GM23338 (cell line): Measurements from ENCODE around the gene DVL1. TPM values are rescaled to one million over a fixed set of nuclear protein-coding genes. Genes with fewer than 3 reads are reported as not detected.

ENCODE experiments used
- ATAC-seq: fragments of 200-7000 bp; cut with Tn5 transposase; 3 replicates; pipeline ENCODE4 v1.9.1; 2020
- DNase-seq: peaks from one replicate; pipeline ENCODE4 v3.0.0-alpha.2; 2015; ENCODE audit warnings: low spot score
- H2AFZ ChIP-seq: fragments of 200-600 bp; sonication (generic); 2 replicates; pipeline ENCODE4 v1.8.0; 2016; ENCODE audit warnings: antibody characterized with exemption, mild to moderate bottlenecking, moderate library complexity
- H3F3A ChIP-seq: fragments of 200-600 bp; sonication (generic); replicated peaks from 2 replicates; pipeline ENCODE4 v1.8.0; 2017; ENCODE audit warnings: antibody characterized with exemption, mixed run types, low read depth
- H3K27ac ChIP-seq: fragments of 200-600 bp; sonication (generic); 2 replicates; pipeline ENCODE4 v1.6.1; 2016; ENCODE audit warnings: low read depth
- H3K27me3 ChIP-seq: fragments of 200-600 bp; sonication (generic); 2 replicates; pipeline ENCODE4 v1.8.0; 2016; ENCODE audit warnings: mild to moderate bottlenecking, mixed run types, moderate library complexity; ENCODE audit not compliant: insufficient read depth
- H3K36me3 ChIP-seq: fragments of 200-600 bp; sonication (generic); 2 replicates; pipeline ENCODE4 v1.8.0; 2016; ENCODE audit warnings: mild to moderate bottlenecking; ENCODE audit not compliant: insufficient read depth
- H3K4me1 ChIP-seq: fragments of 200-600 bp; sonication (generic); 2 replicates; pipeline ENCODE4 v1.8.0; 2016; ENCODE audit warnings: mild to moderate bottlenecking, moderate library complexity; ENCODE audit not compliant: insufficient read depth
- H3K4me2 ChIP-seq: fragments of 200-600 bp; sonication (generic); 2 replicates; pipeline ENCODE4 v1.7.1; 2017; ENCODE audit warnings: mixed run types
- H3K4me3 ChIP-seq: fragments of 200-600 bp; sonication (generic); 2 replicates; pipeline ENCODE4 v1.6.1; 2016; ENCODE audit warnings: mixed run types
- H3K79me2 ChIP-seq: fragments of 200-600 bp; sonication (generic); replicated peaks from 2 replicates; pipeline ENCODE4 v1.8.0; 2017; ENCODE audit warnings: mild to moderate bottlenecking; ENCODE audit not compliant: insufficient read depth
- H3K9me2 ChIP-seq: fragments of 200-600 bp; sonication (generic); 2 replicates; pipeline ENCODE4 v1.8.0; 2017; ENCODE audit not compliant: insufficient read depth
- H4K20me1 ChIP-seq: fragments of 200-600 bp; sonication (generic); replicated peaks from 2 replicates; pipeline ENCODE4 v1.8.0; 2017; ENCODE audit warnings: mild to moderate bottlenecking; ENCODE audit not compliant: insufficient read depth
- H3K27ac Mint-ChIP-seq: 2 replicates; pipeline ENCODE4 v1.8.0; 2020; ENCODE audit warnings: inconsistent platforms, mild to moderate bottlenecking, moderate library complexity, mixed read lengths
- H3K27me3 Mint-ChIP-seq: 3 replicates; pipeline ENCODE4 v1.8.0; 2022; ENCODE audit warnings: low read depth, mild to moderate bottlenecking, moderate library complexity, mixed read lengths, inconsistent platforms; ENCODE audit not compliant: insufficient read depth, poor library complexity
- H3K36me3 Mint-ChIP-seq: 3 replicates; pipeline ENCODE4 v1.8.0; 2021; ENCODE audit warnings: low read depth, mild to moderate bottlenecking, inconsistent platforms, moderate library complexity, mixed read lengths
- H3K4me1 Mint-ChIP-seq: 3 replicates; pipeline ENCODE4 v1.8.0; 2020; ENCODE audit warnings: mild to moderate bottlenecking, inconsistent platforms, mixed read lengths
- H3K4me3 Mint-ChIP-seq: 3 replicates; pipeline ENCODE4 v1.8.0; 2021; ENCODE audit warnings: moderate library complexity, mild to moderate bottlenecking, inconsistent platforms, mixed read lengths
- H3K9me3 Mint-ChIP-seq: 3 replicates; pipeline ENCODE4 v1.8.0; 2020; ENCODE audit warnings: moderate library complexity, mild to moderate bottlenecking, inconsistent platforms, mixed read lengths
- CREB1 ChIP-seq: fragments of 250-450 bp; sonication (Bioruptor Pico); IDR thresholded peaks from 2 replicates; pipeline ENCODE4 v1.5.0; 2020; ENCODE audit warnings: low read depth, mild to moderate bottlenecking, moderate library complexity
- ETS1 ChIP-seq: IDR thresholded peaks from 2 replicates; pipeline ENCODE4 v1.6.1; 2016; ENCODE audit warnings: antibody characterized with exemption
- EZH2 ChIP-seq: fragments of 200-600 bp; sonication (generic); IDR thresholded peaks from one replicate; pipeline ENCODE4 v1.8.0; 2017; ENCODE audit warnings: antibody characterized with exemption, mild to moderate bottlenecking, low read depth; ENCODE audit not compliant: unreplicated experiment
- NANOG ChIP-seq: IDR thresholded peaks from 2 replicates; pipeline ENCODE4 v1.6.1; 2016; ENCODE audit warnings: antibody characterized with exemption, borderline replicate concordance
- ZNF462 ChIP-seq: fragments of 250-450 bp; sonication (Bioruptor Pico); IDR thresholded peaks from 2 replicates; pipeline ENCODE4 v1.5.0; 2020; ENCODE audit warnings: mild to moderate bottlenecking, moderate library complexity
- polyA plus RNA-seq: library from polyadenylated mRNA; unstranded; fragments of >200 nt; fragmentation: Nextera tagmentation; extraction: Ambion mirVana; gene quantifications from 2 replicates; pipeline ENCODE4 v1.2.1, GENCODE V29; 2016
- total RNA-seq: library from RNA; depleted of rRNA; stranded (reverse); fragments of >200 nt; shearing (Covaris generic); gene quantifications from 2 replicates; pipeline ENCODE4 v1.2.3, GENCODE V29; 2014

Gene DVL1
- total and polyA plus RNA-seq, 2 experiments from 2014 or later, result 13.5 to 69.7 TPM

GRCh38 chr1:1341549-1342021 is 7.6 kb downstream of the DVL1 start:
- Histone ChIP-seq H3K4me1 (no peaks in the 10 kb centered on the region), H3K27me3 (no peaks in the 10 kb centered on the region), H3K4me2 (no peak overlapping the region), H2AFZ (no peak overlapping the region), H3K79me2 (peaks cover 5% of the 10 kb centered on the region), H3F3A (peaks cover 9% of the 10 kb centered on the region), H3K36me3 (no peaks in the 10 kb centered on the region), H4K20me1 (0 out of 2 replicates have a peak, but pooled peaks cover 3% of the 10 kb centered on the region), H3K4me3 (no peak overlapping the region), H3K9me2 (no peaks in the 10 kb centered on the region), H3K27ac (no peak overlapping the region)
- Mint-ChIP-seq H3K27ac (no peak overlapping the region), H3K9me3 (no peaks in the 10 kb centered on the region; the same call in 2 of the 3 replicates), H3K27me3 (peaks cover 6% of the 10 kb centered on the region), H3K36me3 (peaks cover 18% of the 10 kb centered on the region), H3K4me1 (no peaks in the 10 kb centered on the region; the same call in 2 of the 3 replicates), H3K4me3 (no peak overlapping the region)
- DNase-seq, result no peak
- ATAC-seq, result no peak
- TF ChIP-seq ZNF462 (CRISPR knock-in tag) (no peak), CREB1 (CRISPR knock-in tag) (no peak), EZH2 (no peak)

GRCh38 chr1:1340791-1341548 is 8.2 kb downstream of the DVL1 start:
- DNase-seq, result no peak
- H3K27me3 Mint-ChIP-seq, result peaks cover 6% of the 10 kb centered on the region
- no peaks in the 10 kb centered on the region; the same call in 2 of the 3 replicates for H3K4me1 Mint-ChIP-seq
- no peak overlapping the region for H3K4me2 ChIP-seq
- H3K4me3 ChIP-seq, result no peak overlapping the region
- no peaks in the 10 kb centered on the region for H3K79me2 ChIP-seq
- peaks cover 9% of the 10 kb centered on the region for H3F3A ChIP-seq
- H4K20me1 ChIP-seq, result 0 out of 2 replicates have a peak, but pooled peaks cover 3% of the 10 kb centered on the region
- no peak overlapping the region for H3K27ac ChIP-seq
- H2AFZ ChIP-seq, result no peak overlapping the region
- H3K27me3 ChIP-seq, result no peaks in the 10 kb centered on the region
- no peak overlapping the region for H3K4me3 Mint-ChIP-seq
- no peaks in the 10 kb centered on the region for H3K36me3 ChIP-seq
- H3K9me3 Mint-ChIP-seq, result no peaks in the 10 kb centered on the region; the same call in 2 of the 3 replicates
- ATAC-seq, result no peak
- H3K4me1 ChIP-seq, result no peaks in the 10 kb centered on the region
- peaks cover 18% of the 10 kb centered on the region for H3K36me3 Mint-ChIP-seq
- H3K27ac Mint-ChIP-seq, result no peak overlapping the region
- no peaks in the 10 kb centered on the region for H3K9me2 ChIP-seq
- TF ChIP-seq CREB1 (CRISPR knock-in tag) (no peak), NANOG (no peak), ETS1 (no peak)
